Measurements from ENCODE around the gene SLC27A1.
A peak's percentile ranks its signal among the peaks of the same experiment; 100 is the strongest.
"Not testable (repeated sequence)": the region's sequence is repeated elsewhere in the genome, so short reads cannot be mapped to it uniquely, and the experiment has no call there.

The SLC27A1 gene

GRCh38 chr19:17487284-17488121 is 17.2 kb downstream of the SLC27A1 start:
- no peak for DNase-seq

GRCh38 chr19:17488593-17489391 is 18.5 kb downstream of the SLC27A1 start:
- peak; percentile 65 to 68 for DNase-seq

GRCh38 chr19:17489392-17490030 is 19.2 kb downstream of the SLC27A1 start:
- no peak for DNase-seq

- DNase-seq: no peak
These were observed 20.1 kb downstream of the SLC27A1 start for GRCh38 chr19:17490411-17490810.

- DNase-seq: no peak
These were observed 21.0 kb downstream of the SLC27A1 start for GRCh38 chr19:17491287-17491686.

GRCh38 chr19:17495639-17496296 is 25.4 kb downstream of the SLC27A1 start:
- no peak for DNase-seq

- DNase-seq: peak; percentile 70 to 74
These were observed 26.1 kb downstream of the SLC27A1 start for GRCh38 chr19:17496337-17496997.

- DNase-seq: no peak
These were observed 26.9 kb downstream of the SLC27A1 start for GRCh38 chr19:17497149-17497798.

GRCh38 chr19:17499025-17499424 is 28.7 kb downstream of the SLC27A1 start:
- not testable (repeated sequence) for DNase-seq

GRCh38 chr19:17499648-17500446 is 29.5 kb downstream of the SLC27A1 start:
- DNase-seq: no peak

GRCh38 chr19:17500447-17501198 is 30.3 kb downstream of the SLC27A1 start:
- no peak for DNase-seq

- DNase-seq: no peak
These were observed 32.9 kb downstream of the SLC27A1 start for GRCh38 chr19:17503240-17503639.

GRCh38 chr19:17504030-17504429 is 33.7 kb downstream of the SLC27A1 start:
- no peak for DNase-seq

- no peak for DNase-seq
These were observed 34.1 kb downstream of the SLC27A1 start for GRCh38 chr19:17504456-17504855.

GRCh38 chr19:17505223-17505622 is 34.9 kb downstream of the SLC27A1 start:
- DNase-seq: no peak

- DNase-seq: no peak
These were observed 36.4 kb downstream of the SLC27A1 start for GRCh38 chr19:17506745-17507144.

GRCh38 chr19:17508558-17508933 is 38.2 kb downstream of the SLC27A1 start:
- not testable (repeated sequence) for DNase-seq

- DNase-seq: no peak
These were observed 40.1 kb downstream of the SLC27A1 start for GRCh38 chr19:17510220-17510993.

All from activated CD4-positive, alpha-beta T cell treated with anti-CD3 and anti-CD28 coated beads, Interleukin-2, amount 50 U/mL, for 4 hours (primary cell).